ENCODE data around the gene GP1BA.

The GP1BA gene

DNA sequence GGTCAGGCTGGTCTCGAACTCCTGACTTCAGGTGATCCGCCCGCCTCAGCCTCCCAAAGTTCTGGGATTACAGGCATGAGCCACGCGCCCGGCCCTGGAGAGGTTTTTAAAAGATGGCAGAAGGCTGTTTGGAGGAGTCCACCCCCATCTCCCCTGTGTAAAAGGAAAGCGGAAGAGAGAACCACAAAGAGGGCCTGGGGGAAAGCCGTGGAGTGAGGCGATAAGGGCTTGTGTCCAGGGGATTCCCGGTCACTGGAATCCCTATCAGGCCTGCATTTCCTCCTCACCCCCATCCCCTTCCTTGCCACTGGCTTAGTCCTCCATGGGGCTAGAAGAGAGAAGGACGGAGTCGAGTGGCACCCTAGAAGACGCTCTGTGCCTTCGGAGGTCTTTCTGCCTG is at the start of gene GP1BA:
TSS of gene GP1BA (plus strand) at position 315 of the 400 bp plus-strand sequence. CDS start 328 bp downstream, outside the sequence.
- no peak for DNase-seq

- DNase-seq = no peak
Measured at GRCh38 chr17:4884489-4884888, 47.6 kb upstream of the GP1BA start.

DNA sequence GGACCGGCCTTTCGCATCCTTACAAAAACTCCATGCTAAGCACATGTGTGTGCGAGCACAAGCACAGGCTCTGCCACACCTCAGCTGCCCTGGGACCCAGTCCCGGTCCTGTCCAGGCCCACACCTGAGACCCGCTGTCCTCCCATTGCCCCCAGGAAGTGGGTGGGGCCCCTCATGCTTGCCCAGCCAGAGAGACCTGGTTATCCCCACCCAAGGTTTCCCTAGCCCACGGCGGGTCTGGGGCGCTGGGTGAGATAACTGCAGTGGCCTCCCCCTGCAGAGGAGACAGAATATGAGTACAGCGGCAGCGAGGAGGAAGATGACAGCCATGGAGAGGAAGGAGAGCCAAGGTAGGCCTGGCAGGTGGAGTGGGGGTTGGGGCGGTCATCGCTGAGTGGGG is 45.2 kb upstream of the GP1BA start:
- no peak for DNase-seq

- no peak for DNase-seq
Measured at GRCh38 chr17:4887581-4887980, 44.5 kb upstream of the GP1BA start.

DNA sequence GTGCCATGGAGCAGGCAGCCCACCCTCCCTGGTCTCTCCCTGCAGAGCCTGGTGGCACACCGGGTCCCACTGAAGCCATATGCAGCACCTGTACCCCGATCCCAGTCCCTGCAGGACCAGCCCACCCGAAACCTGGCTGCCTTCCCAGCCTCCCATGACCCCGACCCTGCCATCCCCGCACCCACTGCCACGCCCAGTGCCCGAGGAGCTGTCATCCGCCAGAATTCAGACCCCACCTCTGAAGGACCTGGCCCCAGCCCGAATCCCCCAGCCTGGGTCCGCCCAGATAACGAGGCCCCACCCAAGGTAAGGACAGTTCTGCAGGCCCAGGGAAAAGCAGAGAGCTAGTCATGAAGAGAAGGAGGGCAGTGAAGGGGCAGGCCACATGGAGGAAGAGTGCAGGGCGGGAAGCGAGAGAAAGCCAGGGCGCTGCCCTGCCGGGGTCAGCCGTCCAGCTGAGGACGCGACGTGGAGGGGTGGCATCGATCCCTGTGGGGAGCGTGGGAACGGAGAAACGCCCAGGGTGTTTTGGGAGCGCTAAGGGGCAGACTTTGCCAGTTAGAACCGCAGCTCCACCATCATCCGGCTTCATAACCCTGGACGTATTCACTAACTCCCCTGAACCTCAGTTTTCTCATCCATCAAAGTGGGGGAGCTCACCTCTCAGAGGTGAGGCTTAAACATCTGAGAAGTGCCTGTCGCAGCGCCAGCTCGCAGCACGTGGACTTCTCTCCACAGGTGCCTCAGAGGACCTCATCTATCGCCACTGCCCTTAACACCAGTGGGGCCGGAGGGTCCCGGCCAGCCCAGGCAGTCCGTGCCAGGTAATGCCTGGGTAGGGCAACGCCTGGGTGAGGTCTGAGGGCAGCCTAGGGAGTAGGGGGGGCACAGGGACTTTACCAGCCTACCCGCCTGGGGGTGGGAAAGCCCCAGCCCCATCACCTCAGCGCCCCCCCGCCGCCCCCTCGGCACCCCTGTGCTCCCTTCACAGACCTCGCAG is 40.4 kb upstream of the GP1BA start:
- DNase-seq = no peak

GRCh38 chr17:4892499-4893221 is 39.4 kb upstream of the GP1BA start:
- DNase-seq = no peak

- no peak for DNase-seq
Measured at GRCh38 chr17:4893272-4893671, 38.8 kb upstream of the GP1BA start.

- DNase-seq = no peak
Measured at GRCh38 chr17:4893721-4894560, 38.1 kb upstream of the GP1BA start.

- DNase-seq = no peak
Measured at GRCh38 chr17:4895121-4895520, 37.0 kb upstream of the GP1BA start.

- DNase-seq = no peak
Measured at GRCh38 chr17:4895657-4896331, 36.3 kb upstream of the GP1BA start.

- no peak for DNase-seq
Measured at GRCh38 chr17:4896332-4897197, 35.5 kb upstream of the GP1BA start.

DNA sequence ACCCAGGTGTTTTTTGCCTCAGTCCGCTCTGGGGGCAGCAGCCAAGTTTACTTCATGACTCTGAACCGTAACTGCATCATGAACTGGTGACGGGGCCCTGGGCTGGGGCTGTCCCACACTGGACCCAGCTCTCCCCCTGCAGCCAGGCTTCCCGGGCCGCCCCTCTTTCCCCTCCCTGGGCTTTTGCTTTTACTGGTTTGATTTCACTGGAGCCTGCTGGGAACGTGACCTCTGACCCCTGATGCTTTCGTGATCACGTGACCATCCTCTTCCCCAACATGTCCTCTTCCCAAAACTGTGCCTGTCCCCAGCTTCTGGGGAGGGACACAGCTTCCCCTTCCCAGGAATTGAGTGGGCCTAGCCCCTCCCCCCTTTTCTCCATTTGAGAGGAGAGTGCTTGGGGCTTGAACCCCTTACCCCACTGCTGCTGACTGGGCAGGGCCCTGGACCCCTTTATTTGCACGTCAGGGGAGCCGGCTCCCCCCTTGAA is 34.8 kb upstream of the GP1BA start:
- no peak for DNase-seq

DNA sequence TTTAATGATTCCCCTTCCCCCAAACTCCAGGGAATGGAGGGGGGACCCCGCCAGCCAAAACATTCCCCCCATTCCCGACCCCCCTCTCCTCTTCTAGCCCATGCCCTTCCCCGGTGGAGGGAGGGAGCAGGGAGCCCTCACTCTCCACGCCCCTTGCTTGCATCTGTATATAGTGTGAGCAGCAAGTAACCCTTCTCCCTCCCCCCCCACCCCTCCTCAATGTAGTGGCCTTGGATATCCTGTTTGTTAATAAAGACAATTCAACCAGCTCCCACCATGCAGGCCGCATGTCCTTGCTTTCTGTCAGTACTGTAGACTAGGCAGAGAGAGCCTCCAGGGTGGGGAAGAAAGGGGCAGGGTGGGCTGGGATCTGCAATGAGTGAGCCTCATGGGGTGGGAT is 34.3 kb upstream of the GP1BA start:
- no peak for DNase-seq

- DNase-seq = no peak
Measured at GRCh38 chr17:4898351-4898750, 33.7 kb upstream of the GP1BA start.

GRCh38 chr17:4898927-4899326 is 33.1 kb upstream of the GP1BA start:
- DNase-seq = no peak

DNA sequence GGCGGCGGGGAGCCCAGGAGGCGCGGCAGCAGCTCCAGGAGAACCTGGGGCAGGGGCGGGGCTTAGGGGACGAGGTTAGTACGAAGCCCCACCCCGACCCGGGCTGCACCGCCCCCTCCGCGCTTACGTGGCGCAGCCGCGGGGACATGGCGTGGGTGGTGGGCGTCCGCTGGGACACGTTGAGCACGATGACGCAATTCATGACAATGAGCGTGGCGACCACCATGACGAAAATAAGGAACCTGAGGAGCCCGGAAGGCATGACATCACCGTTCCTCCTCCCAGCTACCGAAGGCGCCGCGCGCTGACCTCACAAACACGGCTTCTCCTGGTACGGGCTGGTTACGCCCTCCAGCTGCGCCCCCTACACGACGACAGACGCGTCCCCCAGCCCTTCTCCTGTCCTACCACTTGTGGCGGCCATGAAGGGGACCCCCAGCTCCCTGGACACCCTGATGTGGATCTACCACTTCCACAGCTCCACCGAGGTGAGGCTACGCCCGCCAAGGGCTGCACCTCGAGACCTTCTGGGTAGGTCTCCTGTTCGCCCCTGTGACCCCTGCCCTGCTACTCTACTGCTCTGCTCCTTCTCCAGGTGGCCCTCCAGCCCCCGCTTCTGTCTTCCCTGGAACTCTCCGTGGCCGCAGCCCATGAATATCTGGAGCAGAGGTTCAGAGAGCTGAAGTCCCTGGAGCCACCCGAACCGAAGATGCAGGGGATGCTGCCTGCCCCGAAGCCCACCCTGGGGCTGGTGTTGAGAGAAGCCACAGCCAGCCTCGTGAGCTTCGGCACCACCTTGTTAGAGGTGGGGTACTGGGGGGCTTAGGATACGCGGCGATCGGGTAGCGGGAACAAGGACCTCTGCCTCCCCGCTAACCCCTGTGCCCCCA is 32.5 kb upstream of the GP1BA start, which contains the start of gene C17orf107:
TSS of gene C17orf107 (plus strand) at position 196 of the 890 bp plus-strand sequence. CDS start at position 423, 227 bp downstream.
- peak; percentile 17 for DNase-seq

GRCh38 chr17:4900231-4901107 is 31.6 kb upstream of the GP1BA start:
- DNase-seq = no peak

- no peak for DNase-seq
Measured at GRCh38 chr17:4901108-4901647, 30.9 kb upstream of the GP1BA start.
